H9 (cell line): Measurements from ENCODE around the gene MSANTD2. TPM values are rescaled to one million over a fixed set of nuclear protein-coding genes. Genes with fewer than 3 reads are reported as not detected.
A peak's percentile ranks its signal among the peaks of the same experiment; 100 is the strongest.

Source experiments
- DNase-seq: peaks from one replicate; pipeline ENCODE4 v3.0.0-alpha.2; 2017
- H2AFZ ChIP-seq: one replicate; pipeline ENCODE4 v1.6.1; 2013; ENCODE audit warnings: mild to moderate bottlenecking, low read length, control low read depth, moderate library complexity
- H2AK5ac ChIP-seq: 2 replicates; pipeline ENCODE4 v1.6.1; 2013; ENCODE audit warnings: low read length, control low read depth, mixed read lengths; ENCODE audit not compliant: insufficient read length
- H2BK120ac ChIP-seq: one replicate; pipeline ENCODE4 v1.6.1; 2013; ENCODE audit warnings: low read depth, mild to moderate bottlenecking, low read length, control low read depth, inconsistent platforms; ENCODE audit not compliant: poor library complexity, severe bottlenecking
- H2BK12ac ChIP-seq: 2 replicates; pipeline ENCODE4 v1.6.1; 2013; ENCODE audit warnings: low read length, control low read depth, mixed read lengths, low read depth; ENCODE audit not compliant: insufficient read length
- H2BK15ac ChIP-seq: 2 replicates; pipeline ENCODE4 v1.6.1; 2013; ENCODE audit warnings: low read depth, low read length, control low read depth
- H2BK20ac ChIP-seq: one replicate; pipeline ENCODE4 v1.6.1; 2013; ENCODE audit warnings: low read depth, mild to moderate bottlenecking, low read length, control low read depth, inconsistent platforms; ENCODE audit not compliant: poor library complexity, severe bottlenecking
- H2BK5ac ChIP-seq: 2 replicates; pipeline ENCODE4 v1.6.1; 2013; ENCODE audit warnings: low read length, control low read depth, mixed read lengths; ENCODE audit not compliant: insufficient read length
- H3K14ac ChIP-seq: 2 replicates; pipeline ENCODE4 v1.6.1; 2013; ENCODE audit warnings: low read length, control low read depth; ENCODE audit not compliant: insufficient read depth
- H3K18ac ChIP-seq: 2 replicates; pipeline ENCODE4 v1.6.1; 2013; ENCODE audit warnings: low read depth, mild to moderate bottlenecking, mixed read lengths, low read length, control low read depth; ENCODE audit not compliant: insufficient read length
- H3K23ac ChIP-seq: 2 replicates; pipeline ENCODE4 v1.6.1; 2013; ENCODE audit warnings: low read length, control low read depth, mixed read lengths, low read depth; ENCODE audit not compliant: insufficient read length
- H3K23me2 ChIP-seq: 2 replicates; pipeline ENCODE4 v1.6.1; 2013; ENCODE audit warnings: low read depth, mild to moderate bottlenecking, mixed read lengths, low read length, control low read depth; ENCODE audit not compliant: insufficient read length, poor library complexity, severe bottlenecking
- H3K27ac ChIP-seq: 2 replicates; pipeline ENCODE4 v1.5.1; 2013; ENCODE audit warnings: low read length, control low read depth, mixed read lengths, low read depth; ENCODE audit not compliant: insufficient read length
- H3K27me3 ChIP-seq: 2 replicates; pipeline ENCODE4 v1.6.1; 2013; ENCODE audit warnings: low read length, control low read depth, inconsistent platforms; ENCODE audit not compliant: insufficient read depth
- H3K4ac ChIP-seq: 2 replicates; pipeline ENCODE4 v1.6.1; 2013; ENCODE audit warnings: low read depth, mild to moderate bottlenecking, control low read depth, inconsistent platforms, low read length, moderate library complexity
- H3K4me1 ChIP-seq: 2 replicates; pipeline ENCODE4 v1.6.1; 2013; ENCODE audit warnings: low read length, control low read depth, inconsistent platforms; ENCODE audit not compliant: insufficient read depth
- H3K4me2 ChIP-seq: 2 replicates; pipeline ENCODE4 v1.6.1; 2013; ENCODE audit warnings: low read length, control low read depth, mixed read lengths; ENCODE audit not compliant: insufficient read length, insufficient read depth
- H3K56ac ChIP-seq: 2 replicates; pipeline ENCODE4 v1.6.1; 2013; ENCODE audit warnings: low read depth, mild to moderate bottlenecking, mixed read lengths, low read length, control low read depth; ENCODE audit not compliant: insufficient read length
- H3K79me1 ChIP-seq: 2 replicates; pipeline ENCODE4 v1.6.1; 2013; ENCODE audit warnings: low read depth, mild to moderate bottlenecking, moderate library complexity, low read length, control low read depth, inconsistent platforms; ENCODE audit not compliant: insufficient read depth, poor library complexity, severe bottlenecking
- H3K79me2 ChIP-seq: 2 replicates; pipeline ENCODE4 v1.6.1; 2013; ENCODE audit warnings: low read length, control low read depth, inconsistent platforms; ENCODE audit not compliant: insufficient read depth
- H3K9ac ChIP-seq: 2 replicates; pipeline ENCODE4 v1.6.1; 2013; ENCODE audit warnings: low read length, control low read depth, mixed read lengths; ENCODE audit not compliant: insufficient read length; ENCODE audit errors: extremely low read depth
- H3K9me3 ChIP-seq: one replicate; pipeline ENCODE4 v1.6.1; 2013; ENCODE audit warnings: low read depth, low read length, inconsistent platforms; ENCODE audit not compliant: control insufficient read depth
- H3T11ph ChIP-seq: one replicate; pipeline ENCODE4 v1.6.1; 2013; ENCODE audit warnings: mild to moderate bottlenecking, low read length, control low read depth, inconsistent platforms
- H4K20me1 ChIP-seq: one replicate; pipeline ENCODE4 v1.6.1; 2013; ENCODE audit not compliant: control insufficient read depth, insufficient read length, insufficient read depth
- H4K5ac ChIP-seq: 2 replicates; pipeline ENCODE4 v1.6.1; 2013; ENCODE audit warnings: low read depth, mild to moderate bottlenecking, mixed read lengths, low read length, control low read depth; ENCODE audit not compliant: insufficient read length
- H4K8ac ChIP-seq: replicated peaks from 2 replicates; pipeline ENCODE4 v1.6.1; 2013; ENCODE audit warnings: low read length, control low read depth, mixed read lengths, low read depth; ENCODE audit not compliant: insufficient read length
- H4K91ac ChIP-seq: 2 replicates; pipeline ENCODE4 v1.6.1; 2013; ENCODE audit warnings: low read depth, mild to moderate bottlenecking, moderate library complexity, mixed read lengths, low read length, control low read depth; ENCODE audit not compliant: insufficient read length
- H3K27ac Mint-ChIP-seq, 3 experiments: 2 replicates in 2 of 3; 3 replicates in 1 of 3; pipeline ENCODE4 v1.8.0; 2020 to 2021; ENCODE audit warnings: mixed read lengths in 3 of 3, mild to moderate bottlenecking in 1 of 3, moderate library complexity in 1 of 3
- H3K27me3 Mint-ChIP-seq: 2 replicates; pipeline ENCODE4 v1.8.0; 2021; ENCODE audit warnings: low read depth, mild to moderate bottlenecking, moderate library complexity, mixed read lengths
- H3K36me3 Mint-ChIP-seq, 3 experiments: 2 replicates in 2 of 3; 3 replicates in 1 of 3; pipeline ENCODE4 v1.8.0; 2020 to 2021; ENCODE audit warnings: low read depth in 3 of 3, mixed read lengths in 3 of 3; ENCODE audit not compliant: insufficient read depth in 1 of 3
- H3K4me1 Mint-ChIP-seq, 2 experiments: 2 replicates each; pipeline ENCODE4 v1.8.0; 2020; ENCODE audit warnings: mixed read lengths in 2 of 2
- H3K4me3 Mint-ChIP-seq, 2 experiments: 2 replicates in 1 of 2; 3 replicates in 1 of 2; pipeline ENCODE4 v1.8.0; 2020 to 2021; ENCODE audit warnings: mild to moderate bottlenecking in 2 of 2, mixed read lengths in 2 of 2, moderate library complexity in 1 of 2
- H3K9me3 Mint-ChIP-seq, 2 experiments: 2 replicates in 1 of 2; 3 replicates in 1 of 2; pipeline ENCODE4 v1.8.0; 2020; ENCODE audit warnings: mild to moderate bottlenecking in 2 of 2, mixed read lengths in 2 of 2, moderate library complexity in 1 of 2
- WGBS: extraction: QIAGEN DNeasy Blood & Tissue Kit; methylation state at CpG from one replicate; pipeline ENCODE4 v1.1.7; 2013; ENCODE audit warnings: missing lambda C conversion rate, low lambda C conversion rate, mixed read lengths; ENCODE audit not compliant: insufficient read length; ENCODE audit errors: extremely low coverage; 5-methylcytosine and 5-hydroxymethylcytosine counted together
- total RNA-seq: library from RNA; stranded (reverse); gene quantifications from 2 replicates; pipeline ENCODE4 v1.2.1, GENCODE V29; 2021
- TF ChIP-seq, protein P1 (sequence below): fragments of 200-600 bp; sonication (generic); conservative IDR thresholded peaks from 3 replicates; pipeline ENCODE4 v1.8.0; 2021; ENCODE audit warnings: antibody characterized with exemption, mild to moderate bottlenecking

Gene MSANTD2
- total RNA-seq, 1 experiment from 2014 or later: 18.1 TPM

DNA sequence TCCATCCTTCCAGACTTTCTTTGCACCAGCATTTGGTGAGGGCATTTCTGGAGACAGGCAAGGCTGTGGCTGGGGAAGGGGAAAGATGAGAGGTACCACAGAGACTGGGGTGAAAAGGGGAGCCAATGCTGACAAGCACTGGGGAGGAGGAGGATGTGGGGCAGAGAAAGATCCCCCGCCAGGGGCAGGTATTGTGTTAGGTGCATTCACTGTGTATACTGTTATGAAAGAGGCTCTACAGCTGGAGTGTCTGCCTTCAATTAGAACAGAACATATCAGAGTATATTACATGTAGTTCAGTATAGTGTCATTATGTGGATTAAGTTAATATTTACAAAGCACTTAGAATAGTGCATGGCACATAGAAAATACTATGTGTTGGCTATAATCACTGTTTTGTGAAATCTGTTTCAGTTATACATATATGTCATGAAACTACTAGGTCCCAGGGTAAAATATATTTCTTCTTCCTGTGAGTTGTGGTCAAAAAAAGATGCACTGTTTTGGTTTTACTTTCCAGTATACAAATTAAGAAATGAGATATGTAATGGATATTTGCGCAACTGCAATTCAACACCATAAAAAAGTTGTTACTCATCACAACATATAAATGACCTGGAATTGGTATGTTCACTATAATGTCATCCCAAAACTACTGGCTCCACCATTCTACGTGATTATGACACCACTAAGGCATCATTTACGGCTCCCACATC lies 8.4 kb downstream of the MSANTD2 start:
- H3K9me3 Mint-ChIP-seq: no peaks in the 10 kb centered on the region
- H3K4me3 Mint-ChIP-seq: no peak overlapping the region
- H3K4me2 ChIP-seq: peak overlapping the region; percentile 69
- H2AK5ac ChIP-seq: no peak overlapping the region
- DNase-seq: no peak
- no peak overlapping the region for H2BK15ac ChIP-seq
- TF ChIP-seq, protein P1, sequence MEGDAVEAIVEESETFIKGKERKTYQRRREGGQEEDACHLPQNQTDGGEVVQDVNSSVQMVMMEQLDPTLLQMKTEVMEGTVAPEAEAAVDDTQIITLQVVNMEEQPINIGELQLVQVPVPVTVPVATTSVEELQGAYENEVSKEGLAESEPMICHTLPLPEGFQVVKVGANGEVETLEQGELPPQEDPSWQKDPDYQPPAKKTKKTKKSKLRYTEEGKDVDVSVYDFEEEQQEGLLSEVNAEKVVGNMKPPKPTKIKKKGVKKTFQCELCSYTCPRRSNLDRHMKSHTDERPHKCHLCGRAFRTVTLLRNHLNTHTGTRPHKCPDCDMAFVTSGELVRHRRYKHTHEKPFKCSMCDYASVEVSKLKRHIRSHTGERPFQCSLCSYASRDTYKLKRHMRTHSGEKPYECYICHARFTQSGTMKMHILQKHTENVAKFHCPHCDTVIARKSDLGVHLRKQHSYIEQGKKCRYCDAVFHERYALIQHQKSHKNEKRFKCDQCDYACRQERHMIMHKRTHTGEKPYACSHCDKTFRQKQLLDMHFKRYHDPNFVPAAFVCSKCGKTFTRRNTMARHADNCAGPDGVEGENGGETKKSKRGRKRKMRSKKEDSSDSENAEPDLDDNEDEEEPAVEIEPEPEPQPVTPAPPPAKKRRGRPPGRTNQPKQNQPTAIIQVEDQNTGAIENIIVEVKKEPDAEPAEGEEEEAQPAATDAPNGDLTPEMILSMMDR: no peak
- peaks cover 2% of the 10 kb centered on the region for H3K79me1 ChIP-seq
- H3K4me1 ChIP-seq: peaks cover 8% of the 10 kb centered on the region; the same call in 1 of the 2 replicates
- no peaks in the 10 kb centered on the region for H4K20me1 ChIP-seq
- H4K8ac ChIP-seq: no peak overlapping the region
- H3T11ph ChIP-seq: no peak overlapping the region
- WGBS: no CpG with 5 or more reads among the region's 4 CpGs
- no peaks in the 10 kb centered on the region for H3K23me2 ChIP-seq
- no peak overlapping the region for H3K18ac ChIP-seq
- H4K5ac ChIP-seq: no peak overlapping the region
- 0 out of 7 replicates have a peak overlapping the region, but pooled peaks of 1 of the 3 experiments have one; percentile 9 for H3K27ac Mint-ChIP-seq
- no peak overlapping the region for H2BK12ac ChIP-seq
- no peak overlapping the region for H2AFZ ChIP-seq
- no peak overlapping the region for H2BK20ac ChIP-seq
- H3K56ac ChIP-seq: no peak overlapping the region
- no peaks in the 10 kb centered on the region for H3K36me3 Mint-ChIP-seq
- H3K27me3 ChIP-seq: no peaks in the 10 kb centered on the region
- H3K23ac ChIP-seq: no peak overlapping the region
- no peak overlapping the region for H3K4ac ChIP-seq
- peaks cover 46 to 48% of the 10 kb centered on the region in 2 experiments for H3K4me1 Mint-ChIP-seq
- no peak overlapping the region for H4K91ac ChIP-seq
- H3K27me3 Mint-ChIP-seq: no peaks in the 10 kb centered on the region
- H2BK5ac ChIP-seq: no peak overlapping the region
- no peak overlapping the region for H3K27ac ChIP-seq
- H3K9ac ChIP-seq: no peak overlapping the region
- H3K79me2 ChIP-seq: peaks cover 40% of the 10 kb centered on the region; the same call in 1 of the 2 replicates
- no peak overlapping the region for H2BK120ac ChIP-seq
- H3K9me3 ChIP-seq: no peaks in the 10 kb centered on the region
- H3K14ac ChIP-seq: no peak overlapping the region; the same call in 1 of the 2 replicates
